Measurements from ENCODE around the gene STT3A. TPM values are rescaled to one million over a fixed set of nuclear protein-coding genes. Genes with fewer than 3 reads are reported as not detected.

The STT3A gene
- total and polyA plus RNA-seq, 2 donors (not counting 3 experiments of a cell fraction or from before 2014, with no cell fraction given) = 236 to 362 TPM

GRCh38 chr11:125588505-125588904 lies 4.1 kb upstream of the STT3A start:
- ChIA-PET POLR2A (no interaction called here), CTCF (interaction anchor here (1.0 to 1.2 kb wide), 2 partner anchors 10 to 20 kb away, joined by 3 to 4 read pairs; no protein-coding TSS in a partner anchor)
- Histone ChIP-seq H3K4me2 (ENCODE audit: insufficient read depth, low read length) (peak overlapping the region; percentile 60), H3K27ac (ENCODE audit: insufficient read depth, low read depth, low read length) (no peak overlapping the region), H3K9ac (replicated peaks; ENCODE audit: extremely low read depth, insufficient read depth, low read length) (no peak overlapping the region), H3K79me2 (ENCODE audit: control insufficient read depth, insufficient read depth, low read length) (peaks cover 8% of the 10 kb centered on the region), H3K27me3 (ENCODE audit: control insufficient read depth in 2 of 2, insufficient read depth in 2 of 2, low read length in 2 of 2) (no peaks in the 10 kb centered on the region), H3K36me3 (ENCODE audit: control insufficient read depth in 2 of 2, extremely low read depth in 1 of 2, insufficient read depth in 2 of 2, low read length in 2 of 2) (peaks cover 0 to 7% of the 10 kb centered on the region in 2 experiments), H4K20me1 (replicated peaks; ENCODE audit: control insufficient read depth, extremely low read depth, insufficient read depth, low read length) (no peaks in the 10 kb centered on the region), H3K4me1 (ENCODE audit: control insufficient read depth, extremely low read depth, insufficient read depth, low read length) (peaks cover 11% of the 10 kb centered on the region), H3K9me1 (replicated peaks; ENCODE audit: control insufficient read depth, extremely low read depth, insufficient read depth, low read length) (no peaks in the 10 kb centered on the region), H3K9me3 (replicated peaks; ENCODE audit: control insufficient read depth, insufficient read depth, low read length) (no peaks in the 10 kb centered on the region), H2AFZ (ENCODE audit: low read depth, low read length) (no peak overlapping the region), H3K4me3 (replicated peaks in 1 of 3; ENCODE audit: insufficient read depth in 1 of 3, low read depth in 1 of 3, low read length in 3 of 3) (no peak overlapping the region)
- dilution Hi-C loops (cut with MboI; ENCODE audit: extremely low pct_ligation_motif_present, low sequenced_read_pairs) = no loop called here
- DNase-seq (ENCODE audit: low read depth, low spot score) (peak; percentile 35), FAIRE-seq (peak; percentile 55)
- BruUV-seq (replicated peaks) = no TSS peak
- TF ChIP-seq FOS (IDR thresholded peaks at IDR 0.05; ENCODE audit: borderline replicate concordance, insufficient read depth, low read length) = peak; percentile 47
- TF ChIP-seq MAX (IDR thresholded peaks at IDR 0.05; ENCODE audit: insufficient read depth, insufficient read length) = no peak
- peak; percentile 55 for TF ChIP-seq JUN (IDR thresholded peaks at IDR 0.05; ENCODE audit: borderline replicate concordance, insufficient read depth, insufficient read length, low read depth)
- TF ChIP-seq GATA2 (IDR thresholded peaks at IDR 0.05; ENCODE audit: insufficient read depth, insufficient read length, low read depth, low read length) = peak; percentile 72
- intact Hi-C loops (cut with micrococcal nuclease) = no loop called here

DNA sequence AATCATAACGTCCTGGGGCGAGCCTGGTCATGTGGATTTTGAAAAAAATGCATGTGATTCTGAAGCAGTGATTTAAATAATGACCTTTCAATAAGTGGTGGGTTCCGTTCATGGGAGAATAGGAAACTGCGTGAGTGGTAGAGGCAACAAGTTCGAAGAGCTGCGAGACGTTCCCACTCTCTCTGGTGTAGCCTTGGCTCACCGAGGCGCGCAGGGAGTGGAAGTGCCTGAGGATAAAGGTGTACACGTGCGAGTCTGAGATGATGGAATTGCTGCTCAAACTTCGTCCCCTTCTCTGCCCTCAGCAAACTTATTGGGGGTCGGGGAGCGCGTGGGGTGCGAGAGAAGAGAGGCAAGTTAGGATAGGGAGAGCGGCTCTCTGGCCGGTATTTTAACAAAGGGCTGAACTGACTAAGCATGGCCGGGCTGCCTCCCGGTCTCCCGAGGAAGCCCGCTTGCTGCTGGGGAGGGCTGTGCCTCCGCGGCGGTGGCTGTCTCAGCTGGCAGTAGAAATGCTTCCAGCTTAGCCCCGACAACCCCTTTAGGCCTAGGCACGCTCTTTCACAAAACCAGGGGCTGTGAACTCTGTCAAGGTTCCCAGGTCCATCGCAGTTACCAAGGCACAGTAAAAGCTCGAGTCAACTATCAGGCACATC lies 875 bp upstream of the STT3A start:
- Histone ChIP-seq H3K9me1 (replicated peaks; ENCODE audit: control insufficient read depth, extremely low read depth, insufficient read depth, low read length) (no peaks in the 10 kb centered on the region), H3K4me3 (replicated peaks in 1 of 3; ENCODE audit: insufficient read depth in 1 of 3, low read depth in 1 of 3, low read length in 3 of 3) (peak overlapping the region; percentile 42 to 79 (median 70)), H2AFZ (ENCODE audit: low read depth, low read length) (peak overlapping the region; percentile 38), H3K36me3 (ENCODE audit: control insufficient read depth in 2 of 2, extremely low read depth in 1 of 2, insufficient read depth in 2 of 2, low read length in 2 of 2) (no peaks in the 10 kb centered on the region), H3K4me1 (ENCODE audit: control insufficient read depth, extremely low read depth, insufficient read depth, low read length) (peaks cover 17% of the 10 kb centered on the region), H3K9ac (replicated peaks; ENCODE audit: extremely low read depth, insufficient read depth, low read length) (peak overlapping the region; percentile 93), H3K79me2 (ENCODE audit: control insufficient read depth, insufficient read depth, low read length) (peaks cover 41% of the 10 kb centered on the region), H3K9me3 (replicated peaks; ENCODE audit: control insufficient read depth, insufficient read depth, low read length) (no peaks in the 10 kb centered on the region), H3K27me3 (ENCODE audit: control insufficient read depth in 2 of 2, insufficient read depth in 2 of 2, low read length in 2 of 2) (no peaks in the 10 kb centered on the region), H3K27ac (ENCODE audit: insufficient read depth, low read depth, low read length) (peak overlapping the region; percentile 79), H4K20me1 (replicated peaks; ENCODE audit: control insufficient read depth, extremely low read depth, insufficient read depth, low read length) (no peaks in the 10 kb centered on the region), H3K4me2 (ENCODE audit: insufficient read depth, low read length) (peak overlapping the region; percentile 73)
- ChIA-PET POLR2A (interaction anchor here (1.0 to 2.0 kb wide), 3 partner anchors 22 to 52 kb away, joined by 3 to 8 read pairs (median 7); partner anchors contain the start of gene EI24), CTCF (interaction anchor here (0.6 to 1.1 kb wide), 3 partner anchors 9 to 283 kb away, joined by 3 read pairs; partner anchors contain the start of gene EI24)
- BruUV-seq (replicated peaks) = TSS peak; percentile 97
- FAIRE-seq (peak; percentile 67), DNase-seq (ENCODE audit: low read depth, low spot score) (peak; percentile 70)
- intact Hi-C loops (cut with micrococcal nuclease) = loop anchor here (1.0 to 10.0 kb wide), 7 partner anchors 22 to 697 kb away; partner anchors contain the start of genes CHEK1, EI24, FAM118B and ROBO4
- dilution Hi-C loops (cut with MboI; ENCODE audit: extremely low pct_ligation_motif_present, low sequenced_read_pairs) = no loop called here
- TF ChIP-seq POLR2AphosphoS5 (IDR thresholded peaks at IDR 0.05; ENCODE audit: insufficient read depth, low read depth, low read length) (peak; percentile 38), POLR2A (IDR thresholded peaks at IDR 0.05; ENCODE audit: low read depth, low read length) (peak; percentile 71), JUN (IDR thresholded peaks at IDR 0.05; ENCODE audit: borderline replicate concordance, insufficient read depth, insufficient read length, low read depth) (no peak)

Measured in endothelial cell of umbilical vein (primary cell).